Measurements from ENCODE around the gene LDHD. TPM values are rescaled to one million over a fixed set of nuclear protein-coding genes. Genes with fewer than 3 reads are reported as not detected.

The LDHD gene
- total and polyA plus RNA-seq, 9 of the 15 experiments (the other 6 are each of a cell fraction or from before 2014, with no cell fraction given), result 0.19 to 0.86 (median 0.54) TPM; not detected in 3

- TF ChIP-seq USF1 (CRISPR knock-in tag; IDR thresholded peaks at IDR 0.05), result no peak
- TF ChIP-seq PHTF2 (CRISPR knock-in tag; IDR thresholded peaks at IDR 0.05), result no peak
- peak in 1 of 2 experiments; percentile 94; a peak in 2 of 4 replicates for TF ChIP-seq ARNT (IDR thresholded peaks at IDR 0.05)
- TF ChIP-seq RERE (CRISPR knock-in tag; IDR thresholded peaks at IDR 0.05; ENCODE audit: borderline replicate concordance), result no peak
- peak; percentile 73 for TF ChIP-seq MIER1 (IDR thresholded peaks at IDR 0.05; ENCODE audit: low read depth)
- TF ChIP-seq MCM3 (IDR thresholded peaks at IDR 0.05), result no peak
- no peak for TF ChIP-seq SMAD3 (CRISPR knock-in tag; conservative IDR thresholded peaks at IDR 0.05)
- no peak for TF ChIP-seq SRSF9 (IDR thresholded peaks at IDR 0.05; ENCODE audit: borderline replicate concordance, low read depth, low read length)
- TF ChIP-seq TCF3 (CRISPR knock-in tag; IDR thresholded peaks at IDR 0.05), result peak; percentile 80
- no peak for TF ChIP-seq GTF2B (IDR thresholded peaks at IDR 0.05; ENCODE audit: extremely low read depth, insufficient read length)
- TF ChIP-seq NFYB (IDR thresholded peaks at IDR 0.05; ENCODE audit: extremely low read depth, insufficient read length), result no peak
- TF ChIP-seq TRIM24 (IDR thresholded peaks at IDR 0.05), result peak; percentile 91 to 94
- TF ChIP-seq TAF9B (IDR thresholded peaks at IDR 0.05; ENCODE audit: partially characterized antibody), result peak; percentile 46
- TF ChIP-seq CHD2 (IDR thresholded peaks at IDR 0.05; ENCODE audit: low read depth, low read length), result no peak
- no peak for TF ChIP-seq THAP12 (CRISPR knock-in tag; IDR thresholded peaks at IDR 0.05)
- TF ChIP-seq CBFA2T3 (IDR thresholded peaks at IDR 0.05), result peak; percentile 78
- TF ChIP-seq SAFB (IDR thresholded peaks at IDR 0.05; ENCODE audit: borderline replicate concordance, low read depth, low read length), result no peak
- TF ChIP-seq ATF4 (CRISPR knock-in tag; IDR thresholded peaks at IDR 0.05), result no peak
- peak; percentile 77 for TF ChIP-seq DPF2 (IDR thresholded peaks at IDR 0.05)
- peak; percentile 64; the same call in 1 of the 2 replicates for TF ChIP-seq CBFA2T2 (conservative IDR thresholded peaks at IDR 0.05)
- TF ChIP-seq ATF7 (IDR thresholded peaks at IDR 0.05), result peak; percentile 37; the same call in 1 of the 2 replicates
Observed at GRCh38 chr16:75121949-75122568, 5.5 kb upstream of the LDHD start (continued).
